ENCODE results near the gene SYTL5.
"Not testable (repeated sequence)": the region's sequence is repeated elsewhere in the genome, so short reads cannot be mapped to it uniquely, and the experiment has no call there.

Gene SYTL5

GRCh38 chrX:38006291-38006690 is at the start of gene SYTL5:
TSS of gene SYTL5 (plus strand) at chrX:38006553. CDS start at chrX:38033890, 27,337 bp downstream.
- DNase-seq, result peak in 1 of 3 experiments; percentile 23

- DNase-seq, result no peak
Observed at GRCh38 chrX:37958525-37959211, 47.7 kb upstream of the SYTL5 start.

DNA sequence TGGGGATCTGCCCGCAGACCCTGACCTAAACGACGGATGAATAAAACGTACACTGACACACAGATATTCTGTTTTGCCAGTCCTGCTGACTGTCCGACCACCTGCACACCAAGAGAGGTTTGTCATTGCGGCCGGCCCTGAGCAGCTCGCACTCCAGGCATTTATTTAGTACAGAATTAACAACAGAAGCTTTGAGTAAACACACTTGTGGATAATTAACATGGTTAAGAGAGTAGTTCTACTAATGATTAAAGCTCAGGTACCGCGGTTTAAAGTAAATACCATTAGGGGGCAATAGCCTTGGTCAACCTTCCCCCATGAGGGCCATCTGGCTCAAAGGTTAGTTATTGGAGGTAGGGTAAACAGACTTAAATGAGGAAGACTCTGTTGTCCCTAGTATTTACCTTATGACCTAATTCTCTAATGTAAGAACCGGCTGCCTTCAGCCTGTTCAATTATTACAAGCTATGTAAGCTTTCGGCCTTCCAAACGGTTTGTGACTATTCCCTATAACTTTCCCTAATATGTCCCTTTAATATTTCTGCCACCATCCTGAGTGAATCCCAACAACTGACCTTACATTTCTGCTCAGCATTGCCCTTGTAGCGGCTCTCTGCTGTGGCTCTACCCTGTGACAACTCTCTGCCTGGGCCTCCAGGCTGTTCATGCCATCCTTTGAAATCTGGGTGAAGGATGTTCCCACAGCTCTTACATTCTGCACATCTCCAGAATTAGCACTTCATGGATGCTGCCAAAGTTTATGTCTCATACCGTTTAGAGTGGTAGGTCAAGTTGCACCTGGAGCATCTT is 46.9 kb upstream of the SYTL5 start:
- DNase-seq, result peak in 2 of 3 experiments; percentile 54 to 86

DNA sequence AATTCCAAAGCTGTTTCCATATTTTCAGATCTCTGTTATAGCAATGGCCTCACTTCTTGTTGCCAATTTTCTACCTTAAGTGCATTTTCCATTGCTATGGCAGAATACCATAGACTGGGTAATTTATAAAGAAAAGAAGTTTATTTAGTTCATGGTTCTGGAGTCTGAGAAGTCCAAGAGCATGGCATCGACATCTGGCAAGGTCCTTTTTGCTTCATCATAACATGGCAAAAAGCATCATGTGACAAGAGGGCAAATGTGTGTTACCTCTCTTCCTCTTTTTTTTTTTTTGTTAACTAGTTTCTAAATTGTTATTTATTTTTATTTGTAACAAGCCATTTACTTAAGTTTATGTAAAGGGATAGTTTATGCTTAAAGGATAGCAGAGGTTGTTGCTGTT is 45.2 kb upstream of the SYTL5 start:
- no peak for DNase-seq

GRCh38 chrX:37967714-37968113 is 38.6 kb upstream of the SYTL5 start:
- no peak for DNase-seq

DNA sequence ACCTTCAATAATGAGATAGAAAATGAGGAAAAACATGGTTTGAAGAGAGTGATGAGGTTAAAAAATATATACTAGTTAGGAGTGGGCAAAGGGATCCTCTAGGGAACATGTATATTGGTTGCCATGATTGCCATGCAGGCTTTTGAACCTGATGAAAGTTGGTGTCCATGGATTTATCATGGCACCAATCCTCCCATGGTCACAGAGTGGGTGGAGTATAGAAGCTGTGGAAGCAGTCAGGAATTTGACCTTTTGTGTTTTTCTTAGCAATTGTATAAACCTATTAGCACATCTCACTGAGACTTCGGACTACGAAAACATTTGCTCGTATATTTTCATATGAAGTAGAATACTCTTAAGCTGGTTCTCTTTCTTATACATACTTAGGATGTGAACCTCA is 30.9 kb upstream of the SYTL5 start:
- DNase-seq, result no peak

GRCh38 chrX:37976153-37976552 is 30.2 kb upstream of the SYTL5 start:
- DNase-seq, result no peak

DNA sequence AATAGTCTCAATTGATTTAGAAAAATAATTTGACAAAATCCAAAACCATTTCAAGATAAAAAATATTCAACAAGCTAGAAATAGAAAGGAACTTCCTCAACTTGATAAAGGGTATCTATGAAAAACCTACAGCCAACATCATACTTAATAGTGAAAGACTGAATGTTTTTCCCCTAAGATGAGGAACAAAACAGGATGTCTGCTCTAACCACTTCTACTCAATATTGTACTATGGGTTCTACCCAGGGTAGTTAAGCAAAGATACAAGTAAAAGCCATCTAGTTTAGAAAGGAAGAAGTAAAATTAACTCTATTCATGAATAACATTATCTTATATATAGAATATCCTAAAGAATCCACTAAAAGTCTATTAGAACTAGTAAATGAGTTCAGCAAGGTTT is 21.5 kb upstream of the SYTL5 start:
- no peak for DNase-seq

GRCh38 chrX:37986893-37987292 is 19.5 kb upstream of the SYTL5 start:
- no peak for DNase-seq

DNA sequence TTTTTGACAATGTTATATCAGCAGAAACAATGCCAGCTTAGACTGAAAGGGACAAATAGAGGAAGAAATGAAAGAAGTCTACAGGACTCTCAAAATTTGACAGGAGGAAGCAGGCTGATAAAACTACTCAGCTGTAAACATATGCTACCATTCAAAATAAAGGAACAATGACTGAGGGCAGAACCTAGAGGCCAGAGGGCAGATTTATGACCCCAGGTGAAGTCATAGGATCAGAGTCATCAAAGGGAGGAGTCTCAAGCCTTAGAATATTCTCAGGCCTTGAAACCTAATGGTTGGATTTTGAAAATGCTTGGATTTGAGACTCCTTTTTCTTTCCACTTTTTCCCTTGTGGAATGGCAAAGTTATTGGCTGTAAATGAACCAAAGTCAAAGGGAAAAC is 17.0 kb upstream of the SYTL5 start:
- DNase-seq, result no peak

- DNase-seq, result not testable (repeated sequence)
Observed at GRCh38 chrX:37991303-37991702, 15.1 kb upstream of the SYTL5 start.

- DNase-seq, result no peak
Observed at GRCh38 chrX:37993176-37993575, 13.2 kb upstream of the SYTL5 start.

DNA sequence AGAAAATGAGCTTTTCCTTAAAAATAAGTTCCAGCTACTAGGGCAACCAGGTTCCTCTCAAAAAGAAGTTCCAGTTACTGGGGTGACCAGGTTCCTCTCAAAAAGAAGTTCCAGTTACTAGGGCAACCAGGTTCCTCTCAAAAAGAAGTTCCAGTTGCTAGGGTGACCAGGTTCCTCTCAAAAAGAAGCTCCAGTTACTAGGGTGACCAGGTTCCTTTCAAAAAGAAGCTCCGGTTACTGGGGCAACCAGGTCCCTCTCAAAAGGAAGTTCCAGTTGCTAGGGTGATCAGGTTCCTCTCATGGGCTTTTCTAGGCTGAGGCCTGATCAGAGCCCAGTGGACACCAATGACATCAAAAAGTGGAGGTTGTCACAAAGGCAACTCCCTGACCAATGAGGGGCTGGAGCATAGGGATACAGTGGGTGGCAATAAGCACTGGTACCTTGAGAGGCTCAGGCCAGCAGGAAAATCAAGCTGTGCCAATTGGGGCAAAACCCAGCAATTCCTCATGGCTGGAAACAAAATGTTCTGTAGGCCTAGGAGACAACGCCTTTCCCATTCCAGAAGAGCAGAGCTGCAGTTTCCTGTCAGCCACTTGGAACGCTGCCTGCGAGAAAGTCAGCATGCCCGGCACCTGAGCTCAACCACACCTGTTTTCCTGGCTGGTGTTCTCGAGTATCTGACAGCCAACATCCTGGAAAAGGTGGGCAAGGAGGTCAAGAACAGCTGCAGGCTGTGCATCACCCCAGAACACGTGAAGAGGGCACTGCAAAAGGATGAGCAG is 12.3 kb upstream of the SYTL5 start:
- peak in 2 of 3 experiments; percentile 74 to 92 for DNase-seq

DNA sequence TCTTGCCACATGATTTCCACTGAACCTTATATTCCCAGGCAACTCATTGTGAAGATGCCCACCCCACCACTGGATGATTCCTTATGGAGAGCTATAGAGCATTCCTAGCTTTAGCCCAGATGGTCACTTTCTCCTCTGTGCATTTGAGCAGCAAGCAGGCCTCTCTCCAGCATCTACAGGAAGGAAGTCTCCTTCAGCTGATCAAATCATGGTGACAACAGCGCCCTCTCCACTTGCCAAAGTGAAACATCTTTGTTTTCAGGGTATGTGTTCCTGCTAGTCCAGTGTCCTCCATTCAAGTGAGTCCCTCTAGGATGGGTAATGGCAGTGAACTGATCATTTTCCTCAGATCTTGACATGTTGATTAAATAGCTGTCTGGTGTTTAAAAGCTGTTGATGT is 10.9 kb upstream of the SYTL5 start:
- no peak for DNase-seq

DNA sequence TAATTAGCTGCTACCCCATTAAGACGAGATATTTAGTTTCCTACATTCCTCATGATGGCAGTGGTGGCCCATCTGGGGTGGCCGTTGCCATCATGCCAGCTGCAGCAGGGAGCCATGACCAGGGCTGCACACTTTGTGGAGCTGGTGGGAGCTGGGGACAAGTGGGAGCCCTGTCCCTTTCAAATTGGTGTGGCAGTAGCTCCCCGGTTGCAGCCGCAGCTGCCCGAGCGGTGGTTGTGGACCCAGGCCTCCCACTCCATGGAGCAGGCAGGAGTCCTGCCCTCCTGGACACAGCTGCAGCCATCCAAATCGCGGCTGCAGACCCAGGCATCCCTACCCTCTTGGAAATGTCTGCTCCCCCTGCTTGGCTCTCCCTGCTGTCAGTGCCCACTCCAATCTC is 9.3 kb upstream of the SYTL5 start:
- DNase-seq, result no peak

DNA sequence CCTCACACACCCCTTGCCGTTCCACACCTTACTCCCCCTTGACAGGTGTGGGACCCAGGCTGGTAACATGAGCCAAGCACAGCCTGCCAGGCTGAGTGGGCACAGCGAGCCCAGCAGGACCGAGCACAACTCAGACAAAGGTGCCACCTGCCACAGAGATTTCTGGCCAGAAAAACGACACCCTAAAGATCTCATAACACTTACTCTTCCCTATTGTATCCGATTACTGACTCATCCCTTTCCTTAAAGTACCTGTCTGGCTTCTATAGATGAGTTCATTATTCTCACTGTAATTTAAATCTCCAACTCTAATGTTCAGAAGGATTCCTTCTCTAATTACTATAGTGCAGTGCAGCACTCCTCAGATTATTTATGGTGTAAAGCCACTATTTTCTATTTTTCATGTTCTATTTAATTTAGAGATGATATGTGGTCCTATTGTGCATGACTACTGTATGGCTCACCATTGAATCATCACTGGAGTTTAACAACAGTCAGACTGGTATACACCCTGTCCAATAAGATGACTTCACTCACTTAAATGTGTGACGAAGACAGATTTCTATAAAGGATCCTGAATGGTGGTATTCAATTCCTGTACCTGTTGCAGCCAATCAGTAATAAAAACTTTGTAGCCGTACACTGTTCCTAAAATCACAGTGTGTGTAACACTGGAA is 7.6 kb upstream of the SYTL5 start:
- peak in 2 of 3 experiments; percentile 26 to 73 for DNase-seq

- DNase-seq, result no peak
Observed at GRCh38 chrX:38000706-38001105, 5.6 kb upstream of the SYTL5 start.

DNA sequence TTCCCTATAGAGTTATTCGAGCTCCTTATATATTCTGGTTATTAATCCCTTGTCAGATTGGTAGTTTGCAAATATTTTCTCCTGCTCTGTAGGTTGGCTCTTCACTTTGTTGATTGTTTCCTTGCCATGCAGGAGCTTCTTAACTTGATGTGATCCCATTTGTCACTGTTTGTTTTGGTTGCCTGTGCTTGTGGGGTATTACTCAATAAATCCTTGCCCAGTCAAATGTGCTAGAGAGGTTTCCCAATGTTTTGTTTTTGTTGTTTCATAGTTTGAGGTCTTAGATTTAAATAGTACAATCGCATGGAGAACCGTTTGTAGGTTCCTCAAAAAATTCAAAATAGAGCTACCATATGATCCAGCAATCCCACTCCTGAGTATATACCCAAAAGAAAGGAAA is 2.3 kb upstream of the SYTL5 start:
- no peak for DNase-seq

DNA sequence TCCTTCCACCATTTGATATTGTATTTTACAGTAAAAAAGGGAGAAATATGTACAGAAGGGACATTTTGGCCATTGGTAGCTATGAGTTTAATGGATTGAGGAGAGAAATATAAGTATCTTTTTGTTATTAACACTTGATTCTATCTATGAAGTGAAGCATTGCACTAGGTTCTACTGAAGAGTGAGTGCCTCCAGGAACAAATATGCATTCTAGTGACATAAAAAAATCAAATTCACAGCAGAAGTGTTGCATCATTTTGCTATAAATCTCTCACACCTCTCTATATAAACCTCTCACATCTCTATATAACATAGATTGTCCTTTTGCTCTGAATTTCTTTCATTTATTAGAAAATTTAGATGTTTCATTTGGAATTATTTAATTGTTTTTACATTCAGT is 425 bp downstream of the SYTL5 start:
- no peak for DNase-seq

DNA sequence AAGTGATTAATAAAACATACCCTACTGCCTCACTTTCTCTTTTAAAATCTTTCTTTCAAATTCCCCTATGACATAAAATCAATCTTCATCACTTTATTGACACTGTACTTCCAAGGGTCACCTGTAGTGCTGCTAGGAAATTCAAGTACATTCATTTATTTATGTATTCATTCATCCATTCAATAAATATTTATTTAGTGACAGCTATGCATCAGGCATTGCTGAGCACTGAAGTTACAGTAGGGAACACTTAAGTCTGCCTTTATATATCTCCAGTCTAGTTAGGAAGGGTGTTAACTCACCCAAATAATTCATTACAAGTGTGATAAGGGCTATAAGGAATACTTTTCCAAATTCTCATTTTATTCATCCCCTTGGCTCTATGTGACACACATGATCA is 2.3 kb downstream of the SYTL5 start:
- peak in 1 of 3 experiments; percentile 17 for DNase-seq

DNA sequence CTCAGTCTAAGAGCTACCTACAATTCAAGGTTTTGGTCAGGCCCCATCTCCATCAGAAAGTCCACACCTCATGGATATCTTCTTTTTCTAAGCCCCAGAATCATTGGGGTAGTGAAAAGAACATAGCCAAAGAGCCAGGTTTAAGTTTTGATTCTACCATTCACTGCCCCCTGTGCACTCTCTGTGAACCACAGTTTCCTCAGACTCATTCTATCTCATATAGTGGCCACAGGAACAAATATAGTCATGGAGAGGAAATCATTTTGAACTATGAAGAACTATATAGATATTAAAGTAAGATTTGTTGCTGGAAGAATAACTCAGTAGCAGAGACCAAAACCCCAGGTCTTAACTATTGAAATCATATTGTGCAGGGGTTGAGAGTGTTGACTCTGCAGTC is 3.3 kb downstream of the SYTL5 start:
- DNase-seq, result no peak

- DNase-seq, result no peak
Observed at GRCh38 chrX:38018766-38019425, 12.5 kb downstream of the SYTL5 start.

All from NCI-H1417 (cell line).